Panc1 (cell line): ENCODE results near the gene TSTD2. TPM values are rescaled to one million over a fixed set of nuclear protein-coding genes. Genes with fewer than 3 reads are reported as not detected.
"Not testable (repeated sequence)": the region's sequence is repeated elsewhere in the genome, so short reads cannot be mapped to it uniquely, and the experiment has no call there.

Experiments
- ATAC-seq: fragments of 200-7000 bp; cut with Tn5 transposase; 2 replicates; pipeline ENCODE4 v1.9.1; 2020; ENCODE audit warnings: mild to moderate bottlenecking, moderate library complexity
- BruUV-seq: library from RNA; stranded (reverse); fragments of 400-500 nt; replicated peaks from 2 replicates; lab custom pipeline; 2021; lab: Mats Ljungman, UMichigan
- CTCF ChIA-PET: fragments of 300-600 bp; sonication (Branson Sonifier 250); formaldehyde crosslinking; loops from one replicate; lab custom pipeline; 2022; ENCODE audit warnings: antibody characterized with exemption; lab: Charles Lee
- POLR2A ChIA-PET: fragments of 300-600 bp; sonication (Branson Sonifier 250); formaldehyde crosslinking; loops from one replicate; lab custom pipeline; 2022; ENCODE audit warnings: antibody characterized with exemption; lab: Charles Lee
- DNase-seq: peaks from one replicate; pipeline ENCODE4 v3.0.0-alpha.2; 2010; ENCODE audit warnings: low read depth, low spot score
- H3K27ac ChIP-seq: 2 replicates; pipeline ENCODE4 v1.5.1; 2011; ENCODE audit warnings: mild to moderate bottlenecking, low read length, inconsistent platforms
- H3K27me3 ChIP-seq: fragments of 200-500 bp; sonication (Bioruptor generic); 2 replicates; pipeline ENCODE4 v1.6.0; 2014; ENCODE audit warnings: low read length, inconsistent platforms; ENCODE audit not compliant: control insufficient read depth, insufficient read depth
- H3K36me3 ChIP-seq: fragments of 200-500 bp; sonication (Bioruptor generic); 2 replicates; pipeline ENCODE4 v1.5.1; 2014; ENCODE audit warnings: inconsistent platforms, mild to moderate bottlenecking, low read length, moderate library complexity; ENCODE audit not compliant: control insufficient read depth, insufficient read depth
- H3K4me1 ChIP-seq: 2 replicates; pipeline ENCODE4 v1.5.1; 2011; ENCODE audit warnings: inconsistent platforms, mild to moderate bottlenecking, low read length, moderate library complexity; ENCODE audit not compliant: control insufficient read depth, insufficient read depth
- H3K4me3 ChIP-seq, 2 experiments: 2 replicates each; pipeline ENCODE4 v1.5.1; 2011 to 2012; ENCODE audit warnings: low read depth in 2 of 2, low read length in 2 of 2, mild to moderate bottlenecking in 2 of 2, inconsistent platforms in 1 of 2, moderate library complexity in 1 of 2
- H3K9me3 ChIP-seq: fragments of 200-500 bp; sonication (Bioruptor generic); 2 replicates; pipeline ENCODE4 v1.5.1; 2014; ENCODE audit warnings: low read depth, mild to moderate bottlenecking, inconsistent platforms, low read length, moderate library complexity; ENCODE audit not compliant: control insufficient read depth, insufficient read depth
- POLR2AphosphoS5 ChIP-seq: IDR thresholded peaks from 2 replicates; pipeline ENCODE4 v1.6.1; 2012; ENCODE audit warnings: mild to moderate bottlenecking, low read depth, low read length, moderate library complexity
- SIN3A ChIP-seq: IDR thresholded peaks from 2 replicates; pipeline ENCODE4 v1.6.1; 2012; ENCODE audit warnings: low read depth, mild to moderate bottlenecking, low read length, moderate library complexity, borderline replicate concordance; ENCODE audit not compliant: insufficient read depth
- TCF7L2 ChIP-seq: IDR thresholded peaks from 2 replicates; pipeline ENCODE4 v1.6.1; 2011; ENCODE audit warnings: mild to moderate bottlenecking, low read depth, low read length, inconsistent platforms
- in situ Hi-C: cut with HindIII; loops from 2 replicates; pipeline ENCODE4 v1.10.0; 2016; ENCODE audit warnings: low sequenced_read_pairs, low pct_unique_long_range_greater_than_20kb
- intact Hi-C: fragments of 100-400 bp; cut with micrococcal nuclease; formaldehyde crosslinking; loops from one replicate; pipeline ENCODE4 v1.10.0; 2022; ENCODE audit not compliant: unreplicated experiment
- total RNA-seq: library from RNA; stranded (reverse); gene quantifications from one replicate; pipeline ENCODE4 v1.2.1, GENCODE V29; 2021; ENCODE audit not compliant: unreplicated experiment
- TF ChIP-seq, protein P1 (sequence below): fragments of 450-650 bp; IDR thresholded peaks from 2 replicates; pipeline ENCODE4 v1.5.1; 2017; ENCODE audit warnings: mild to moderate bottlenecking
- TF ChIP-seq, protein P2 (sequence below), 2 experiments: IDR thresholded peaks; 2 replicates each; pipeline ENCODE4 v1.6.1; 2011 to 2012; ENCODE audit warnings: low read depth in 2 of 2, control low read depth in 1 of 2, low read length in 1 of 2, mild to moderate bottlenecking in 1 of 2, moderate library complexity in 1 of 2; ENCODE audit not compliant: insufficient read depth in 1 of 2

The TSTD2 gene
- total RNA-seq, 1 experiment from 2014 or later, result 10.1 TPM

DNA sequence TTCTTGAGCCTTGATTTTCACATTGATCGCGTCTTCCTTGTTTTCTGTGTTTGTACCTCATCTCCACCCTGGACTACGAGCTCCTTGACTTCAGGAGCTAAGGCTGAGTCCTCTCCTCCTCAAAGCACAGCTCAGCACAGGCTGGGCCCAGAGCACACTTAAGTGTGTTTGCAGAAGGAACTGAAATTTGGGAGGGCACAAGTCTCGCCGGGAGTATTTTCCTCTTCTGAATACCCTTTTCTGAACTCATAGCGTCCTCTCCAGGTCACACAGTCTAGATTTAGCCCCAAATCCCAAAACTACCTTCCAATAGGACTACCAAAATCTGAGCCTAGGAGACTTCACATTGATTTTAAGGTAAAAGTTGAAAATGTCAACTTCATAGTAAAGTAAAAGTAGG, 41.6 kb downstream of the TSTD2 start:
- ChIA-PET CTCF (no interaction called here), POLR2A (no interaction called here)
- no peaks in the 10 kb centered on the region for H3K4me1 ChIP-seq
- TF ChIP-seq TCF7L2, result no peak
- no peak for TF ChIP-seq POLR2AphosphoS5
- TF ChIP-seq, protein P1, sequence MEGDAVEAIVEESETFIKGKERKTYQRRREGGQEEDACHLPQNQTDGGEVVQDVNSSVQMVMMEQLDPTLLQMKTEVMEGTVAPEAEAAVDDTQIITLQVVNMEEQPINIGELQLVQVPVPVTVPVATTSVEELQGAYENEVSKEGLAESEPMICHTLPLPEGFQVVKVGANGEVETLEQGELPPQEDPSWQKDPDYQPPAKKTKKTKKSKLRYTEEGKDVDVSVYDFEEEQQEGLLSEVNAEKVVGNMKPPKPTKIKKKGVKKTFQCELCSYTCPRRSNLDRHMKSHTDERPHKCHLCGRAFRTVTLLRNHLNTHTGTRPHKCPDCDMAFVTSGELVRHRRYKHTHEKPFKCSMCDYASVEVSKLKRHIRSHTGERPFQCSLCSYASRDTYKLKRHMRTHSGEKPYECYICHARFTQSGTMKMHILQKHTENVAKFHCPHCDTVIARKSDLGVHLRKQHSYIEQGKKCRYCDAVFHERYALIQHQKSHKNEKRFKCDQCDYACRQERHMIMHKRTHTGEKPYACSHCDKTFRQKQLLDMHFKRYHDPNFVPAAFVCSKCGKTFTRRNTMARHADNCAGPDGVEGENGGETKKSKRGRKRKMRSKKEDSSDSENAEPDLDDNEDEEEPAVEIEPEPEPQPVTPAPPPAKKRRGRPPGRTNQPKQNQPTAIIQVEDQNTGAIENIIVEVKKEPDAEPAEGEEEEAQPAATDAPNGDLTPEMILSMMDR, result no peak
- no peak for TF ChIP-seq SIN3A
- TF ChIP-seq, protein P2, sequence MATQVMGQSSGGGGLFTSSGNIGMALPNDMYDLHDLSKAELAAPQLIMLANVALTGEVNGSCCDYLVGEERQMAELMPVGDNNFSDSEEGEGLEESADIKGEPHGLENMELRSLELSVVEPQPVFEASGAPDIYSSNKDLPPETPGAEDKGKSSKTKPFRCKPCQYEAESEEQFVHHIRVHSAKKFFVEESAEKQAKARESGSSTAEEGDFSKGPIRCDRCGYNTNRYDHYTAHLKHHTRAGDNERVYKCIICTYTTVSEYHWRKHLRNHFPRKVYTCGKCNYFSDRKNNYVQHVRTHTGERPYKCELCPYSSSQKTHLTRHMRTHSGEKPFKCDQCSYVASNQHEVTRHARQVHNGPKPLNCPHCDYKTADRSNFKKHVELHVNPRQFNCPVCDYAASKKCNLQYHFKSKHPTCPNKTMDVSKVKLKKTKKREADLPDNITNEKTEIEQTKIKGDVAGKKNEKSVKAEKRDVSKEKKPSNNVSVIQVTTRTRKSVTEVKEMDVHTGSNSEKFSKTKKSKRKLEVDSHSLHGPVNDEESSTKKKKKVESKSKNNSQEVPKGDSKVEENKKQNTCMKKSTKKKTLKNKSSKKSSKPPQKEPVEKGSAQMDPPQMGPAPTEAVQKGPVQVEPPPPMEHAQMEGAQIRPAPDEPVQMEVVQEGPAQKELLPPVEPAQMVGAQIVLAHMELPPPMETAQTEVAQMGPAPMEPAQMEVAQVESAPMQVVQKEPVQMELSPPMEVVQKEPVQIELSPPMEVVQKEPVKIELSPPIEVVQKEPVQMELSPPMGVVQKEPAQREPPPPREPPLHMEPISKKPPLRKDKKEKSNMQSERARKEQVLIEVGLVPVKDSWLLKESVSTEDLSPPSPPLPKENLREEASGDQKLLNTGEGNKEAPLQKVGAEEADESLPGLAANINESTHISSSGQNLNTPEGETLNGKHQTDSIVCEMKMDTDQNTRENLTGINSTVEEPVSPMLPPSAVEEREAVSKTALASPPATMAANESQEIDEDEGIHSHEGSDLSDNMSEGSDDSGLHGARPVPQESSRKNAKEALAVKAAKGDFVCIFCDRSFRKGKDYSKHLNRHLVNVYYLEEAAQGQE (IDR thresholded peaks at IDR 0.05; ENCODE audit: insufficient read depth in 1 of 2, low read depth in 2 of 2, low read length in 1 of 2), result no peak
- H3K36me3 ChIP-seq, result no peaks in the 10 kb centered on the region
- in situ Hi-C loops (no loop called here), intact Hi-C loops (no loop called here)
- H3K27ac ChIP-seq, result no peak overlapping the region
- BruUV-seq, result no TSS peak
- ATAC-seq, result no peak
- DNase-seq, result no peak
- no peaks in the 10 kb centered on the region for H3K9me3 ChIP-seq
- no peaks in the 10 kb centered on the region for H3K27me3 ChIP-seq
- H3K4me3 ChIP-seq, result no peak overlapping the region

DNA sequence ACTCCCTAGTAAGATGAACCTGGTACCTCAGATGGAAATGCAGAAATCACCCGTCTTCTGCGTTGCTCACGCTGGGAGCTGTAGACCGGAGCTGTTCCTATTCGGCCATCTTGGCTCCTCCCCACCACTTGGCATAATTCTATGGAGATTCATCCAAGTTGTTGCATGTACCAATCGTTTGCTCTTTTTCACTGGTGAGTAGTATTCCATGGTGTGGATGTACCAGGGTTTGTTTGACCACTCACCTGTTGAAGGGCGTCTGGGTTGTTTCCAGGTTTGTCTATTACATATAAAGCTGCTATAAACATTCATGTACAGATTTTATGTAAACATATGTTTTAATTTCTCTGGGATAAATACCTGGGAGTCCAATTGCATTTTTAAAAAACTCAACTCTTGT, 46.3 kb downstream of the TSTD2 start:
- in situ Hi-C loops, H3K9me3 ChIP-seq, CTCF ChIA-PET, BruUV-seq, ATAC-seq, DNase-seq, H3K4me3 ChIP-seq, H3K4me1 ChIP-seq, H3K36me3 ChIP-seq, intact Hi-C loops, H3K27me3 ChIP-seq, H3K27ac ChIP-seq, POLR2A ChIA-PET: not testable (repeated sequence)

DNA sequence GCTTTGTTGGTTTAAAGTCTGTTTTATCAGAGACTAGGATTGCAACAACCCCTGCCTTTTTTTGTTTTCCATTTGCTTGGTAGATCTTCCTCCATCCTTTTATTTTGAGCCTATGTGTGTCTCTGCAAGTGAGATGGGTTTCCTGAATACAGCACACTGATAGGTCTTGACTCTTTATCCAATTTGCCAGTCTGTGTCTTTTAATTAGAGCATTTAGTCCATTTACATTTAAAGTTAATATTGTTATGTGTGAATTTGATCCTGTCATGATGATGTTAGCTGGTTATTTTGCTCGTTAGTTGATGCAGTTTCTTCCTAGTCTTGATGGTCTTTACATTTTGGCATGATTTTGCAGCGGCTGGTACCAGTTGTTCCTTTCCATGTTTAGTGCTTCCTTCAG, 48.4 kb downstream of the TSTD2 start:
- POLR2A ChIA-PET, H3K27ac ChIP-seq, H3K4me3 ChIP-seq, intact Hi-C loops, in situ Hi-C loops, H3K36me3 ChIP-seq, BruUV-seq, CTCF ChIA-PET, ATAC-seq, H3K27me3 ChIP-seq, H3K4me1 ChIP-seq, DNase-seq, H3K9me3 ChIP-seq: not testable (repeated sequence)

DNA sequence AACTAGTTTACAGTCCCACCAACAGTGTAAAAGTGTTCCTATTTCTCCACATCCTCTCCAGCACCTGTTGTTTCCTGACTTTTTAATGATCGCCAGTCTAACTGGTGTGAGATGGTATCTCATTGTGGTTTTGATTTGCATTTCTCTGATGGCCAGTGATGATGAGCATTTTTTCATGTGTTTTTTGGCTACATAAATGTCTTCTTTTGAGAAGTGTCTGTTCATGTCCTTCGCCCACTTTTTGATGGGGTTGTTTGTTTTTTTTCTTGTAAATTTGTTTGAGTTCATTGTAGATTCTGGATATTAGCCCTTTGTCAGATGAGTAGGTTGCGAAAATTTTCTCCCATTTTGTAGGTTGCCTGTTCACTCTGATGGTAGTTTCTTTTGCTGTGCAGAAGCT, 51.6 kb downstream of the TSTD2 start:
- intact Hi-C loops, result not testable (repeated sequence)

More for the DNA sequence above, 51.6 kb downstream of the TSTD2 start:
- DNase-seq, CTCF ChIA-PET, H3K4me1 ChIP-seq, POLR2A ChIA-PET, in situ Hi-C loops, H3K4me3 ChIP-seq, H3K9me3 ChIP-seq, ATAC-seq, H3K27me3 ChIP-seq, BruUV-seq, H3K36me3 ChIP-seq, H3K27ac ChIP-seq: not testable (repeated sequence)
